C4-2B (cell line): ENCODE results near the gene PPME1.
"Not testable (repeated sequence)": the region's sequence is repeated elsewhere in the genome, so short reads cannot be mapped to it uniquely, and the experiment has no call there.

ENCODE experiments used
- H3K27ac ChIP-seq: fragments of 450-650 bp; 2 replicates; pipeline ENCODE4 v1.5.1; 2017
- ZFX ChIP-seq: fragments of 450-650 bp; IDR thresholded peaks from 2 replicates; pipeline ENCODE4 v1.6.1; 2017
- TF ChIP-seq, protein P1 (sequence below): fragments of 450-650 bp; conservative IDR thresholded peaks from 2 replicates; pipeline ENCODE4 v1.5.1; 2017; ENCODE audit warnings: mild to moderate bottlenecking

Gene PPME1

DNA sequence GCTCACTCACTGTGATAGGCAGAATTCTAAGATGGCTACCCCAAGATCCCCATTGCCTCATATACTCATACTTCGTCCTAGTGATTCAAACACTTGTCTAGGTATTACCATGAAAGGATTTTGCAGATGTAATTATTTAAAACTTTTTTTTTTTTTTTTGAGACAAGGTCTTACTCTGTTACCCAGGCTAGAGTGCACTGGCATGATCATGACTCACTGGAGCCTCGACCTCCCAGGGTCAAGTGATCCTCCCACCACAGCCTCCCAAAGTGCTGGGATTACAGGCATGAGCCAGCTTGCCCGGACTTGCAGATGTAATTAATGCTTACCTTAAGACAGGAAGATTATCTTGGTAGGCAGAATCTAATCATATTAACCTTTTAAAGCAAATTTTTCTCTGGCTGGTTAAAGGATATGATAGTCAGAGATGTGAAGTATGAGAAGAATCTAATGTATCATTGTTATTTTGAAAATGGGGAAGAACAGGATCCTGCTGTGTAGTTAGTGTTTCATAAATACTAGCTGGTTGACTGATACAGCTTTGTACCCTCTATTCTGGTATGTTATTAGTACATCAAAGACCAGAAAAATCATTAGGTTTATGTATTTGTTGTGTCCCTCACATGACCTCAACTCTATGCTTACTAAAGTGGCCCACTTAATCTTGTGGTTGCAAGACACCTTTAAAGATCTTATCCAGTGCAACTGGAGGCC, 35.8 kb upstream of the PPME1 start:
- H3K27ac ChIP-seq, result no peak overlapping the region
- TF ChIP-seq, protein P1, sequence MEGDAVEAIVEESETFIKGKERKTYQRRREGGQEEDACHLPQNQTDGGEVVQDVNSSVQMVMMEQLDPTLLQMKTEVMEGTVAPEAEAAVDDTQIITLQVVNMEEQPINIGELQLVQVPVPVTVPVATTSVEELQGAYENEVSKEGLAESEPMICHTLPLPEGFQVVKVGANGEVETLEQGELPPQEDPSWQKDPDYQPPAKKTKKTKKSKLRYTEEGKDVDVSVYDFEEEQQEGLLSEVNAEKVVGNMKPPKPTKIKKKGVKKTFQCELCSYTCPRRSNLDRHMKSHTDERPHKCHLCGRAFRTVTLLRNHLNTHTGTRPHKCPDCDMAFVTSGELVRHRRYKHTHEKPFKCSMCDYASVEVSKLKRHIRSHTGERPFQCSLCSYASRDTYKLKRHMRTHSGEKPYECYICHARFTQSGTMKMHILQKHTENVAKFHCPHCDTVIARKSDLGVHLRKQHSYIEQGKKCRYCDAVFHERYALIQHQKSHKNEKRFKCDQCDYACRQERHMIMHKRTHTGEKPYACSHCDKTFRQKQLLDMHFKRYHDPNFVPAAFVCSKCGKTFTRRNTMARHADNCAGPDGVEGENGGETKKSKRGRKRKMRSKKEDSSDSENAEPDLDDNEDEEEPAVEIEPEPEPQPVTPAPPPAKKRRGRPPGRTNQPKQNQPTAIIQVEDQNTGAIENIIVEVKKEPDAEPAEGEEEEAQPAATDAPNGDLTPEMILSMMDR, result no peak
- no peak for TF ChIP-seq ZFX

DNA sequence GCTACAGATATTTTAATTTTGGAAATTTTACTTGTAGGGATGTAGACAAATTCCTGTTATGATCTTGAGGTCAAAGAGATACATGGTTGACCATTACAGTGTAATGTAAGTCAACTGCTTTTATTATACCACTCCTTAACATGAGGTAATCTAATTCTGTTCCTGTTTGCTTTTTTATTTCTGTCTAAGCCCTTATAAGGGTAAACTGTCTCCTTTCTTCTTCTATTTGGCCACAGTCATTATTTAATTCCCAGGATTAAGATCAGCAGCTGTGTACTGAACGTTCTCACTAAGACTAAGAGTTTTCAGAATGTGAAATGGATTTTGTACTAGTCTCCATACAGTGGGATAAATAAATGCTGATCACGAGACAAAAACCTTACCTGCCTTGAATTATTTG, 33.1 kb upstream of the PPME1 start:
- peak overlapping the region; percentile 56 for H3K27ac ChIP-seq
- TF ChIP-seq, protein P1, result no peak
- TF ChIP-seq ZFX, result no peak

DNA sequence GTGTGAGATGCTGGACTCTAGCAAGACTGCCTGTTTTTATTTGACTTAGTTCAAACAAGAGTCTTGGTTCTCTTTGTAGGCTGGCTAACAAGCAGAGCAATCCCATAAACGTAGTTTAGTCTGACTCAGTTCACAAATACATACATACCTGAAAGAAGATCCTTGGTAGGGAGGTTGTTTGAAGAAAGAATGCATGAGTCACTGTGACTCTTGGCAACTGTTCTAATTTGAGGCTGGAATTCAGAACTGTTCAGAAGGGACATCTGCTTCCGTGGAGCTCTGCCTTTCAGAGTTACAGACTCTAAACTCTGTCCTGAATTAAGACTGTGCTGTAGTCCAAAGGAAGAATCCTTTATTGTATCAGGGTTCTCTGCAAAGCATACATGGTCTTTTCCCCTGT, 32.5 kb upstream of the PPME1 start:
- no peak overlapping the region for H3K27ac ChIP-seq
- TF ChIP-seq ZFX, result no peak
- TF ChIP-seq, protein P1, result no peak

DNA sequence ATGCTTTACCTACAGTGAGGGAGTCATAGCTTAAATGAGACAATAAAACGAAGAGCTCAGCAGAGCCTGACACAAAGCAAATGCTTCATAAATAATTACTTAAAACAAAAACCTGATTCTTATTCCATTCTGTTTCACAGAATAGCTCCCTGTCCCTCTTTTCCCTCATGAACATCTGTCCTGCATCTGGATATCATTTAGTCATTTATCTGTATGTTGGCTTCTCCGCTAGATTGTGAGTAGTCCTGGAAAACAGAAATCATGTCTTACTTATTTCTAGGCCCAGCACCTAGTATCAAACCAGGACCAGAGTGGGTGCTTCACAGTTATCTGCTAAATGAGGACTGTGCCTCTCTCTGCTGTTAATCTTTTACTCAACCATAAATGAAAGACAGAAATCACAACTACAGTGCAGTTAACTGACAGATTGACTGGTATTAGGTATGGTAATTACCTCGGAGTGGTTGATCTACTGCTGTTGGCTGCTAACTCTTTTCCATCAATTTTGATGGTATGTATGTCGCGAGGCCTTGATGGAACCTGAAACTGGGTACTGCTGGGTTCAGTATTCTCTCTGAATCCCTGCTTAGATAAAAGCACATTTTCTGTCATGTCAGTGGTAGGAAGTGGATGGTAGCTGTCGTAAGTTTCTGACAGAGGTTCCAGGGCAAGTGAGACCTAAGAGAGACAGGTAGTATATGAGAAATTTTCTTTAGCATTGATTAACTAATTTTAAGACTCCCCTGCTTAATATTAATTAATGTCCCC, 31.8 kb upstream of the PPME1 start:
- no peak overlapping the region; the same call in 1 of the 2 replicates for H3K27ac ChIP-seq
- no peak for TF ChIP-seq ZFX
- TF ChIP-seq, protein P1, result no peak

DNA sequence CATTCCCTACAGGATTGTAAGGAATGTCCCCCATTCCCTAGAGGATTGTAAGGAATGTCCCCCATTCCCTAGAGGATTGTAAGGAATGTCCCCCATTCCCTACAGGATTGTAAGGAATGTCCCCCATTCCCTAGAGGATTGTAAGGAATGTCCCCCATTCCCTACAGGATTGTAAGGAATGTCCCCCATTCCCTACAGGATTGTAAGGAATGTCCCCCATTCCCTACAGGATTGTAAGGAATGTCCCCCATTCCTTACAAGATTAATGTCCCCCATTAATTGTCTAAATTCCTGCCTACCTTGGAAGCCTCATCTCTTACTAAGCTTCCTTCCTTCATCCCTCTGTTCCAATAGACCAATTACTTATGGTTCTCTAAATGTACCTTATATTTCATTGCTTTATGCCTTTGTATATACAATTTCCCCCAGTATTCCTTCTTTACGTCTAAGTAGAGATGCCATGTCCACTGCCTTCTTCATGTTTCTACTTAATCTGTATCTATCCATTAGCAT, 31.1 kb upstream of the PPME1 start:
- H3K27ac ChIP-seq, result not testable (repeated sequence)

DNA sequence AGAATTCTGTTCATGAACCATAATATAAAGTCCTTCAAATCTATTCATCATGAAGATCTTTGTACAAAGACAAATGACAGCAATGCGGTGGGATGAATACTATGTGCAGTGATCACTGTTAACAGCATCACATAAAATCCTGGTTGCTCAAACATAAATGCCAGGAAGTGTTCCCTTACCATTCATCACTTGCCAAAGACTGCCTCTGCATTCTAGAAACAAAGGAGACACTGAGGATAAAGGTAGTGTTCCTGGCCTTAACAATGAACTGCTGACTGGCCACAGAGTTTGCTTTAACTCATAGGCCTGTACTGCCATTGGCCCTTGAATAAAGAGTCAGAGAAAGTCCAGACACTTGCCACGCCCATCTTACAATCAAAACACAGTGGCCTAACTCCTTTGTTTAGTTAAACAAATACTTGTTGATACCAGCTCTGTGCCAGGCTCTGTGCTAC, 29.8 kb upstream of the PPME1 start:
- H3K27ac ChIP-seq, result peak overlapping the region; percentile 22; the same call in 1 of the 2 replicates
- no peak for TF ChIP-seq ZFX
- TF ChIP-seq, protein P1, result no peak

DNA sequence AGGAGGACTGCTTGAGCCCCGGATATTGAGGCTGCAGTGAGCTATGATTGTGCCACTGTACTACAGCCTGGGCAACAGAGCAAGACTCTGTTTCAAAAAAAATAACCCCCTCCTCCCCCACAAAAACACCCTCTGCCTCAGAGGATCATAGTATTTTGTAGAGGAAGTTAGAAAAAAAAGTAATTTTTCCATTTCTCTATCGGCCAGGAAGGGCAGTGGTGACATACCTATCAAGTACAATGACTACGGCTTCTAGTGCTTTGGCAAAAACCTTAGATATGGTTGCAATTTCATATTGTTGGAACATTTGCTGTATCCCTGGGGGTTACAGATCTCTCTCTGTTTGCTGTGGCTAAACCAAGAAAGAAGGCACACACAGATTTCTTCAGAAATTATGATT, 29.2 kb upstream of the PPME1 start:
- TF ChIP-seq, protein P1, result no peak
- TF ChIP-seq ZFX, result no peak
- H3K27ac ChIP-seq, result peak overlapping the region; percentile 22; the same call in 1 of the 2 replicates
